ENCODE data around the gene FKBP8.
"Not testable (repeated sequence)": the region's sequence is repeated elsewhere in the genome, so short reads cannot be mapped to it uniquely, and the experiment has no call there.

The FKBP8 gene

DNA sequence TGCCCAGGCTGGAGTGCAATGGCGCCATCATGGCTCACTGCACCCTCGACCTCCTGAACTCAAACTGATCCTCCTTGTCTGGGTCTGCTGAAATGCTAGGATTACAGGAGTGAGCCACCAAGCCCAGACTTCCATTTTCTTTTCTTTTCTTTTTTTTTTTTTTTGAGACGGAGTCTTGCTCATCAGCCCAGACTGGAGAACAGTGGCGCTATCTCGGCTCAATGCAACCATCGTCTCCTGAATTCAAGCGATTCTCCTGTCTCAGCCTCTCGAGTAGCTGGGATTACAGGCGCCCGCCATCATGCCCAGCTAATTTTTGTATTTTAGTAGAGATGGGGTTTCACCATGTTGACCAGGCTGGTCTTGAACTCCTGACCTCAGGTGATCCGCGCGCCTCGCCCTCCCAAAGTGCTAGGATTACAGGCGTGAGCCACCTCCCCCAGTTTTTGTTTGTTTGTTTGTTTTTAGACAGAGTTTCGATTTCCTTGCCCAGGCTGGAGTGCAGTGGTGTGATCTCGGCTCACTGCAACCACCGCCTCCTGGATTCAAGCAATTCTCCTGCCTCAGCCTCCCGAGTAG is 20.4 kb downstream of the FKBP8 start:
- DNase-seq; H3K9me3 ChIP-seq (ENCODE audit: control extremely low read depth in 1 of 5, control insufficient read depth in 4 of 5, insufficient read depth in 2 of 5, low read depth in 1 of 5, low read length in 4 of 5); H3K36me3 ChIP-seq (ENCODE audit: control insufficient read depth in 4 of 4, insufficient read depth in 4 of 4, low read length in 3 of 4); H3K27me3 ChIP-seq (replicated peaks in 2 of 5; ENCODE audit: control insufficient read depth in 4 of 5, insufficient read depth in 5 of 5, low read length in 4 of 5): not testable (repeated sequence)
- WGBS (ENCODE audit: insufficient coverage) = 75% methylated on average over 10 of the region's 19 CpGs
- Histone ChIP-seq H3K4me1 (ENCODE audit: control extremely low read depth in 1 of 4, control insufficient read depth in 4 of 4, insufficient read depth in 4 of 4, low read length in 3 of 4) (peaks cover 0 to 27% (median 15%) of the 10 kb centered on the region in 4 experiments), H3K27ac (ENCODE audit: insufficient read depth in 1 of 2, low read depth in 1 of 2, low read length in 2 of 2, poor library complexity in 1 of 2, severe bottlenecking in 2 of 2) (peak overlapping the region; percentile 94 to 95), H3K4me3 (ENCODE audit: control insufficient read depth in 1 of 7, extremely low read depth in 1 of 7, insufficient read depth in 4 of 7, low read depth in 2 of 7, low read length in 6 of 7) (peak overlapping the region in 2 of 7 experiments; percentile 42 to 63)
- ChIA-PET CTCF (interaction anchor here (1.1 kb wide), 1 partner anchor 27 kb away, joined by 4 read pairs; no protein-coding TSS in a partner anchor), POLR2A (interaction anchor here (0.6 to 0.7 kb wide), 3 partner anchors 21 to 329 kb away, joined by 3 to 4 read pairs (median 3); partner anchors contain the start of gene FKBP8)

GRCh38 chr19:18522124-18522861 is 21.1 kb downstream of the FKBP8 start:
- peak overlapping the region; percentile 94 to 95 for H3K27ac ChIP-seq (ENCODE audit: insufficient read depth in 1 of 2, low read depth in 1 of 2, low read length in 2 of 2, poor library complexity in 1 of 2, severe bottlenecking in 2 of 2)
- H3K9me3 ChIP-seq (ENCODE audit: control extremely low read depth in 1 of 5, control insufficient read depth in 4 of 5, insufficient read depth in 2 of 5, low read depth in 1 of 5, low read length in 4 of 5) = no peaks in the 10 kb centered on the region
- no peaks in the 10 kb centered on the region for H3K27me3 ChIP-seq (replicated peaks in 2 of 5; ENCODE audit: control insufficient read depth in 4 of 5, insufficient read depth in 5 of 5, low read length in 4 of 5)
- peak; percentile 100 for DNase-seq
- H3K4me1 ChIP-seq (ENCODE audit: control extremely low read depth in 1 of 4, control insufficient read depth in 4 of 4, insufficient read depth in 4 of 4, low read length in 3 of 4) = peaks cover 0 to 27% (median 15%) of the 10 kb centered on the region in 4 experiments
- no peaks in the 10 kb centered on the region for H3K36me3 ChIP-seq (ENCODE audit: control insufficient read depth in 4 of 4, insufficient read depth in 4 of 4, low read length in 3 of 4)
- WGBS (ENCODE audit: insufficient coverage) = under 1% methylated on average over 41 of the region's 51 CpGs
- POLR2A ChIA-PET = interaction anchor here (0.6 to 1.7 kb wide), 6 partner anchors 19 to 317 kb away, joined by 3 to 8 read pairs (median 4); partner anchors contain the start of genes FKBP8 and UBA52
- H3K4me3 ChIP-seq (ENCODE audit: control insufficient read depth in 1 of 7, extremely low read depth in 1 of 7, insufficient read depth in 4 of 7, low read depth in 2 of 7, low read length in 6 of 7) = peak overlapping the region in 5 of 7 experiments; percentile 86 to 98 (median 97)
- CTCF ChIA-PET = interaction anchor here (1.0 to 4.9 kb wide), 6 partner anchors 8 to 65 kb away, joined by 4 to 56 read pairs (median 12); no protein-coding TSS in a partner anchor

GRCh38 chr19:18521692-18522123 is 21.7 kb downstream of the FKBP8 start, which contains the start of gene ELL:
Gene ELL (minus strand): TSS chr19:18522070. CDS start chr19:18522055, 15 bp downstream.
- peak within 1 kb of the TSS; percentile 94 to 95 for H3K27ac ChIP-seq (ENCODE audit: insufficient read depth in 1 of 2, low read depth in 1 of 2, low read length in 2 of 2, poor library complexity in 1 of 2, severe bottlenecking in 2 of 2)
- no peak for DNase-seq
- ChIA-PET CTCF (interaction anchor here (0.8 to 4.9 kb wide), 8 partner anchors 9 to 66 kb away, joined by 3 to 56 read pairs (median 8); no protein-coding TSS in a partner anchor), POLR2A (interaction anchor here (0.8 to 1.7 kb wide), 5 partner anchors 14 to 317 kb away, joined by 3 to 8 read pairs (median 3); partner anchors contain the start of gene UBA52)
- no peaks in the 10 kb centered on the region for H3K9me3 ChIP-seq (ENCODE audit: control extremely low read depth in 1 of 5, control insufficient read depth in 4 of 5, insufficient read depth in 2 of 5, low read depth in 1 of 5, low read length in 4 of 5)
- H3K4me1 ChIP-seq (ENCODE audit: control extremely low read depth in 1 of 4, control insufficient read depth in 4 of 4, insufficient read depth in 4 of 4, low read length in 3 of 4) = peaks cover 0 to 27% (median 15%) of the 10 kb centered on the region in 4 experiments
- H3K4me3 ChIP-seq (ENCODE audit: control insufficient read depth in 1 of 7, extremely low read depth in 1 of 7, insufficient read depth in 4 of 7, low read depth in 2 of 7, low read length in 6 of 7) = peak within 1 kb of the TSS; percentile 86 to 98 (median 96)
- no peaks in the 10 kb centered on the region for H3K27me3 ChIP-seq (replicated peaks in 2 of 5; ENCODE audit: control insufficient read depth in 4 of 5, insufficient read depth in 5 of 5, low read length in 4 of 5)
- H3K36me3 ChIP-seq (ENCODE audit: control insufficient read depth in 4 of 4, insufficient read depth in 4 of 4, low read length in 3 of 4) = peaks cover 0 to under 1% (median 0%) of the 10 kb centered on the region in 4 experiments
- under 1% methylated on average over 43 of the region's 52 CpGs for WGBS (ENCODE audit: insufficient coverage)

DNA sequence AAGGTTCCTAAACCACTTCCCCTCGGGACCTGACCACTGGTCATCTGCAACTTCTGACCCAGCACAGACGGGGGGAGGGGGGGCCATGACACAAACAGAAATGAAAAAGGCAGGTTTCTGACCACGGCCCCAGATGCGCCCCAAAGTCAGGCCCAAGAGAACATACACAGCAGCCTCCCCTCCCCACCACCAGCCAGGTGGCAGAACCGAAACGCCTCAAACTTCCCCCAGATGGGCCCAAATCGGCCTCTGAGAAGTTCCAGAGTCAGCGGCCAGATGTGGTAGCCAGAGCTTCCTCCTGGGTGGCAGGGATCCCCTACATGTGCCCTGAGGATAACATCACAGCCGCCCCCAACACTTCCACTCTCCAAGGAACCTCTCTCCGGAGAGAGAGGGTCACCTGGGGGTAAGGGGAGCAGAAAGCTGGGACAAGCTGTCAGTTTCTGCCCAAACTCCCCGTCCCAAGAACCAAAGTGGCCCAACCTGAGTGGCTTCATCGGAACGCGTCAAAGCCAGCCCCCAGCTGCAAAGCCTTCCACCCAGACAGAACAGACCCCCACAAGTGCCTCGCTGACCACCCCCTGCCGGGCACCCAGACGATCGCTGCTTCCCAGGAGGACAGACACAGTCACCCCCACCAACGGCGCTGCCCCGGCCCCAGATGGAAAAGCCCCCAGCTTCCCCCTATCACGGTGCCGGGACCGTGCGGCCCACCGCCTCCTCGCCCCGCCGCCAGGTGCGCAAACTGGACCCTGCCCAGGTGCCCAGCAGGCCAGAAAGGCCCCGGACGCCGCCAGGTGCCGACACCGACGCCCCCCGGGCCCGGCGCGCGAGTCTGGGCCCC is 22.3 kb downstream of the FKBP8 start:
- 0% methylated on average over 28 of the region's 41 CpGs for WGBS (ENCODE audit: insufficient coverage)

DNA sequence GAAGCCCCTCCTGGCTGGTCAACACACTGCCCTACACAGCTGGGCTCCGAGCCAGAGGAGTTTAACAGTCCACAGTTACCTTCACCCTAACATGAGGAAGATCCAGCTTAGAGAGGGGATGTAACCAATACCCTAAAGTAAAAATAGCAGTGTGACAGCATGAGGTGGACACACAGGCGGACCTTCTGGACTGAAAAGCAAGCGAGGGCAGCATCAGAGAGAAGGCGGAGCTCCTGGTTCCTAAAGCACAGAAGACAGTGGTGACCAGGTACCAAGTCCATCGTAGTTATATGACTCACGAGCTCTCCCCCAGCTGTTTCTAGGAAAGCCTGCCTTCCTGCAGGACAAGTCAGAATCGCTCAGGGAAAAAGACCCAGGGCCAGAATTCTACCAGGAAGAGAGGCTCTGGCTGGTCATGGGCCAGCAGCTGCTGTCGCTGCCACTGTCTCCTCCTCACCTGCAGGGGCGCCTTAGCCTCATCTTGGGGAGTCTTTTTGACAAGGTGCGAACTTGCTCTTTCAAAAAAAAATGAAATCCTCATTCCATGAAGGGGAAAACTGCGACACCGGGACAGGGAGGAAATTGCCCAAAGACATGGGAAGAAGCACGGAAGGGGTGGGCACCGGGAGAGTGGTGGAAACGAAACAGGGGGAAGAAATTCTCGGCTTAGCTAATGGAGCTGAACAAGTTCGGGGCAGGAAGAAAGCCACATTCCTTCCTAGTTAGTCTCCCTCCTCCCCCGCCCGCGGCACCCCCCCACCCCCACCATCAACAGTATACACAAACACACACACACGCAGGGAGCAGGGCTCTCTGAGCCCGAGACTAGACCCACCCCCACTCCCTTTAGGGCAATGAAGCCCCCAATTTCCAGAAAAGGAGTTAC is 23.2 kb downstream of the FKBP8 start:
- peak in 2 of 3 donors; percentile 63 to 71 for DNase-seq
- POLR2A ChIA-PET = interaction anchor here (0.6 to 1.7 kb wide), 3 partner anchors 17 to 344 kb away, joined by 3 to 8 read pairs (median 3); no protein-coding TSS in a partner anchor
- CTCF ChIA-PET = interaction anchor here (0.7 to 4.9 kb wide), 27 partner anchors 9 to 327 kb away, joined by 3 to 56 read pairs (median 4); partner anchors contain the start of genes KXD1, UBA52 and UPF1
- Histone ChIP-seq H3K9me3 (ENCODE audit: control extremely low read depth in 1 of 5, control insufficient read depth in 4 of 5, insufficient read depth in 2 of 5, low read depth in 1 of 5, low read length in 4 of 5) (no peaks in the 10 kb centered on the region), H3K4me1 (ENCODE audit: control extremely low read depth in 1 of 4, control insufficient read depth in 4 of 4, insufficient read depth in 4 of 4, low read length in 3 of 4) (peaks cover 0 to 27% (median 15%) of the 10 kb centered on the region in 4 experiments), H3K27me3 (replicated peaks in 2 of 5; ENCODE audit: control insufficient read depth in 4 of 5, insufficient read depth in 5 of 5, low read length in 4 of 5) (no peaks in the 10 kb centered on the region), H3K36me3 (ENCODE audit: control insufficient read depth in 4 of 4, insufficient read depth in 4 of 4, low read length in 3 of 4) (peaks cover 0 to 7% (median 0%) of the 10 kb centered on the region in 4 experiments), H3K4me3 (ENCODE audit: control insufficient read depth in 1 of 7, extremely low read depth in 1 of 7, insufficient read depth in 4 of 7, low read depth in 2 of 7, low read length in 6 of 7) (peak overlapping the region; percentile 86 to 98 (median 96)), H3K27ac (ENCODE audit: insufficient read depth in 1 of 2, low read depth in 1 of 2, low read length in 2 of 2, poor library complexity in 1 of 2, severe bottlenecking in 2 of 2) (peak overlapping the region; percentile 86 to 93)
- WGBS (ENCODE audit: insufficient coverage) = 30% methylated on average over 11 of the region's 22 CpGs

More for the DNA sequence above, 22.3 kb downstream of the FKBP8 start:
- peak in 2 of 3 donors; percentile 54 to 55 for DNase-seq
- CTCF ChIA-PET = interaction anchor here (0.8 to 4.9 kb wide), 17 partner anchors 8 to 70 kb away, joined by 3 to 56 read pairs (median 5); no protein-coding TSS in a partner anchor
- H3K9me3 ChIP-seq (ENCODE audit: control extremely low read depth in 1 of 5, control insufficient read depth in 4 of 5, insufficient read depth in 2 of 5, low read depth in 1 of 5, low read length in 4 of 5) = no peaks in the 10 kb centered on the region
- H3K27ac ChIP-seq (ENCODE audit: insufficient read depth in 1 of 2, low read depth in 1 of 2, low read length in 2 of 2, poor library complexity in 1 of 2, severe bottlenecking in 2 of 2) = peak overlapping the region; percentile 86 to 93
- H3K4me1 ChIP-seq (ENCODE audit: control extremely low read depth in 1 of 4, control insufficient read depth in 4 of 4, insufficient read depth in 4 of 4, low read length in 3 of 4) = peaks cover 0 to 27% (median 15%) of the 10 kb centered on the region in 4 experiments
- POLR2A ChIA-PET = interaction anchor here (0.6 to 1.7 kb wide), 7 partner anchors 15 to 644 kb away, joined by 3 to 8 read pairs (median 3); partner anchors contain the start of gene UBA52
- H3K36me3 ChIP-seq (ENCODE audit: control insufficient read depth in 4 of 4, insufficient read depth in 4 of 4, low read length in 3 of 4) = peaks cover 0 to 6% (median 0%) of the 10 kb centered on the region in 4 experiments
- peak overlapping the region; percentile 86 to 98 (median 96) for H3K4me3 ChIP-seq (ENCODE audit: control insufficient read depth in 1 of 7, extremely low read depth in 1 of 7, insufficient read depth in 4 of 7, low read depth in 2 of 7, low read length in 6 of 7)
- H3K27me3 ChIP-seq (replicated peaks in 2 of 5; ENCODE audit: control insufficient read depth in 4 of 5, insufficient read depth in 5 of 5, low read length in 4 of 5) = no peaks in the 10 kb centered on the region
